Skeletal muscle satellite cell (primary cell): ENCODE measurements around the gene MAP7D3.

ENCODE experiments used
- H3K27me3 ChIP-seq: 2 replicates; pipeline ENCODE4 v1.7.0; 2013; ENCODE audit warnings: low read length; ENCODE audit not compliant: control insufficient read depth, insufficient read depth
- H3K36me3 ChIP-seq: 2 replicates; pipeline ENCODE4 v1.7.0; 2013; ENCODE audit warnings: mild to moderate bottlenecking, control low read depth, low read length; ENCODE audit not compliant: insufficient read depth
- H3K4me1 ChIP-seq: 2 replicates; pipeline ENCODE4 v1.7.0; 2013; ENCODE audit warnings: low read length; ENCODE audit not compliant: control insufficient read depth, insufficient read depth
- H3K4me2 ChIP-seq: 2 replicates; pipeline ENCODE4 v1.7.0; 2013; ENCODE audit warnings: mild to moderate bottlenecking, low read length
- H3K4me3 ChIP-seq: 2 replicates; pipeline ENCODE4 v1.7.0; 2013; ENCODE audit warnings: low read length
- H3K9ac ChIP-seq: 2 replicates; pipeline ENCODE4 v1.7.0; 2013; ENCODE audit warnings: mild to moderate bottlenecking, low read depth, low read length, moderate library complexity
- H3K9me3 ChIP-seq: replicated peaks from 2 replicates; pipeline ENCODE4 v1.7.0; 2013; ENCODE audit warnings: mild to moderate bottlenecking, control low read depth, low read length

The MAP7D3 gene

GRCh38 chrX:136192135-136192534, 59.1 kb downstream of the MAP7D3 start:
- peak overlapping the region; percentile 42 for H3K9ac ChIP-seq
- H3K4me1 ChIP-seq = peaks cover 34% of the 10 kb centered on the region
- H3K4me2 ChIP-seq = peak overlapping the region; percentile 50
- no peaks in the 10 kb centered on the region for H3K27me3 ChIP-seq
- H3K4me3 ChIP-seq = no peak overlapping the region
- H3K9me3 ChIP-seq = no peaks in the 10 kb centered on the region
- H3K36me3 ChIP-seq = no peaks in the 10 kb centered on the region

DNA sequence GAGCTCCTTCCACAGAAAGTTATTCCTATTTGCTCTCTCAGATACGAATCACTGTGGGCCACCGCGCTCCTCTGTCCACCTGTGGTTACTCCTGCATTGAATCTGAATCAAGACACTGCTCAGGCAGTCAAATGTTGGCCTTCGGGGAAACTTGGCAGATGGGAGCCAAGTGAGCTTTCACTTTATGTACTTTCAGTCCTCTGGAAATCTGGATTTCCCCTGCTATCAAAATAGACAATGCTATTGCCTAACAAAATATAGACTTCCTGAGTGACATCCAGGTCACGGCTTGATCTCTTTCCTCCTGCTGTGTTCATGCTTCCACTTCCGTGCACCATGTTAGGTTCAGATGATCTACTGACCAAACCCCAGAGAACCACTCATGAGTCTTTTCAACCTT, 60.0 kb downstream of the MAP7D3 start:
- H3K9me3 ChIP-seq = no peaks in the 10 kb centered on the region

GRCh38 chrX:136190038-136190713, 61.0 kb downstream of the MAP7D3 start:
- H3K36me3 ChIP-seq = no peaks in the 10 kb centered on the region
- peaks cover 32% of the 10 kb centered on the region for H3K4me1 ChIP-seq
- H3K4me2 ChIP-seq = no peak overlapping the region
- no peak overlapping the region for H3K9ac ChIP-seq
- H3K27me3 ChIP-seq = no peaks in the 10 kb centered on the region
- no peak overlapping the region for H3K4me3 ChIP-seq
- H3K9me3 ChIP-seq = no peaks in the 10 kb centered on the region

More for the DNA sequence above, 60.0 kb downstream of the MAP7D3 start:
- no peaks in the 10 kb centered on the region for H3K27me3 ChIP-seq
- H3K36me3 ChIP-seq = no peaks in the 10 kb centered on the region
- peaks cover 27% of the 10 kb centered on the region for H3K4me1 ChIP-seq
- H3K4me3 ChIP-seq = no peak overlapping the region
- no peak overlapping the region for H3K4me2 ChIP-seq
- H3K9ac ChIP-seq = no peak overlapping the region

DNA sequence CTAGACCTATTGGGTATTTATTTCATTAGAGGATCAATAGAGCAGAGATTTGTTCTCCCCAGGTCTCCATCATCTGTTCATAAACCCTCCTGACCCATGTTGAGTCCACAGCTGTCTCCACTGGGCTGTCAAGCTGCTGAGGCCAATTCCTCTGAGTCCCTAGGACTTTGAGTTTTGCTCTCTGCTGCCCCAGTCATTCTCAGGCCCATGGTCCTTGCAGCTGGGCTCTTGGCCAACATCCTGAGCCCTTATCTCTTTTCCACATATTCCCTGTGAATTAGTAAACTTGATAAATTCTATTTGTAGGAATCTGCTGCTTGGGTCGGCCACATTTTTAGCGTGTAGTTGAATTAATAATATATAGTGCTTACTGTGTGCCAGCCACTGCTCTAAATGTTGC, 62.0 kb downstream of the MAP7D3 start:
- Histone ChIP-seq H3K36me3 (no peaks in the 10 kb centered on the region), H3K9me3 (no peaks in the 10 kb centered on the region), H3K27me3 (no peaks in the 10 kb centered on the region), H3K4me3 (no peak overlapping the region), H3K9ac (no peak overlapping the region), H3K4me2 (no peak overlapping the region), H3K4me1 (peaks cover 41% of the 10 kb centered on the region)

GRCh38 chrX:136186023-136186413, 65.2 kb downstream of the MAP7D3 start:
- Histone ChIP-seq H3K4me2 (peak overlapping the region; percentile 58), H3K4me1 (peaks cover 27% of the 10 kb centered on the region), H3K27me3 (no peaks in the 10 kb centered on the region), H3K9me3 (no peaks in the 10 kb centered on the region), H3K4me3 (no peak overlapping the region), H3K36me3 (no peaks in the 10 kb centered on the region), H3K9ac (no peak overlapping the region)

DNA sequence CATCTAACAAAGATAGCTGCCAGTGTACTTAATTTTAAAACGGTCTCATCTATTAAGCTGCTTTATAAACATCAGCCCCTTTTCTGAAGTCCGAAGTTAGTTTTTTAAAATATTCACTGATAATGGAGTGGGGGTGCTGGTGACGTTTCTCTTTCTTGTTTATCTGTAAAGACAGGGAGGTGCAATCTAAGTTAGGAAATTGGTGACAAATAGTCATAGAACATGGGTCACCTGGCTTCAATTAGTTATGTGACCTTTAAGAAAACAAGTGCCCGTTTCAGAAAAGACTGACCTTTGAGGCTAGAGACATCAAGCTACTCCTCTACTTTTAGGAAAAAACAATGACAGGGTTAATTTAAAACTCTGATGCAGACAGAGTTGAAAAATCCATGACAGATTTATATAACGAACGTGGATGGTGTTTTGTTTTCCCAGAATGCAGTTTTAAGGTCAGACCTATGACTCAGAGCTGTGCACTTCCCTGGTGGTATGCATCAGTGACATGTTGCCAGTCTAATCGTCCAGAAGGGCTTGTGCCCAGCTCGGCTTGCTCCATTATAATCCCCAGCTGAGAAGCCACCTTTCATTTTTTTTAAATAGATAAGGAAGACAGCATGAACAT, 65.7 kb downstream of the MAP7D3 start:
- Histone ChIP-seq H3K9me3 (no peaks in the 10 kb centered on the region), H3K4me3 (no peak overlapping the region), H3K4me2 (peak overlapping the region; percentile 58), H3K4me1 (peaks cover 25% of the 10 kb centered on the region), H3K9ac (peak overlapping the region; percentile 38), H3K36me3 (no peaks in the 10 kb centered on the region), H3K27me3 (no peaks in the 10 kb centered on the region)

GRCh38 chrX:136183917-136184316, 67.3 kb downstream of the MAP7D3 start:
- Histone ChIP-seq H3K9ac (peak overlapping the region; percentile 57), H3K27me3 (no peaks in the 10 kb centered on the region), H3K4me2 (peak overlapping the region; percentile 47), H3K4me3 (no peak overlapping the region), H3K4me1 (peaks cover 25% of the 10 kb centered on the region), H3K36me3 (no peaks in the 10 kb centered on the region), H3K9me3 (no peaks in the 10 kb centered on the region)

DNA sequence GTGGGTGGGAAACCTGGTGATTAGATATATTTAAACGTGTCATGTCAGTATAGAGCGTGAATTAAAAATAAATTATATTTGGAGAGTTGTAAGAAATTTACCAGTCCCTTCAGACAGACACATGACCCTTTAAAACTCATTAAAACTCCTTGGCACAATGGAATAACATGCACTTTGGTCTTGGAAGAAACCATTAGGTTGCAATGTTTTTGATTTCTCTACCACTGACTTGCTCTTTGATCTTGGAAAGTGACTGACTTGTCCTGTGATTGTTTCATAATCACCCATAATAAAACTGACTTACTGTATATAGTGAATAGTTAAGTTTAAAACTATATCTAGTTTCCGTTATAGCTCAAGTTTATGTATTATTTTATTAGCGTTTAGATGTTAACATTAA, 68.0 kb downstream of the MAP7D3 start:
- H3K9me3 ChIP-seq = no peaks in the 10 kb centered on the region
- H3K4me3 ChIP-seq = no peak overlapping the region
- no peaks in the 10 kb centered on the region for H3K36me3 ChIP-seq
- H3K4me1 ChIP-seq = peaks cover 25% of the 10 kb centered on the region
- H3K27me3 ChIP-seq = no peaks in the 10 kb centered on the region
- H3K9ac ChIP-seq = no peak overlapping the region
- no peak overlapping the region for H3K4me2 ChIP-seq

GRCh38 chrX:136182414-136182813, 68.8 kb downstream of the MAP7D3 start:
- no peaks in the 10 kb centered on the region for H3K9me3 ChIP-seq
- no peaks in the 10 kb centered on the region for H3K27me3 ChIP-seq
- H3K4me3 ChIP-seq = no peak overlapping the region
- H3K4me1 ChIP-seq = peaks cover 26% of the 10 kb centered on the region
- H3K36me3 ChIP-seq = no peaks in the 10 kb centered on the region
- H3K4me2 ChIP-seq = no peak overlapping the region
- H3K9ac ChIP-seq = no peak overlapping the region

DNA sequence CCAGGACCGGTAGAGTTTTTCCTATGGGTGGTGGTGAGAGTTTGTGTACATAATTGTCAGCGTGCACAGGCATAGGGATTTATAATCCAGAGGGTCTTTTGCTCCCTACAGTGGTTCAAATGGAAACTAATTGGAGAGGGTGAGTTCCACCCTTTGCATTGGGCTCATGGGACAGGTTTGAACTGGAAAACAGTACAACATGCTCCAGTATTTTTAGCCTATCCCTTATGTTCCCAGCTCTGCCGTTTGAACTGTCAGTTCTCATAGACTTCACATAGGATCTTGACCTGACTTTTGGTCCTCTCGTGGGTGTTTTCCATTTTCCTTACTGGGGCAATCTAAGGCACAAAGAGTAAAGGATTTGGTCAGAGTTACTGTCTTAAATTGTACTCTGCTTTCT, 72.1 kb downstream of the MAP7D3 start:
- Histone ChIP-seq H3K4me1 (peaks cover 32% of the 10 kb centered on the region), H3K9ac (no peak overlapping the region)

DNA sequence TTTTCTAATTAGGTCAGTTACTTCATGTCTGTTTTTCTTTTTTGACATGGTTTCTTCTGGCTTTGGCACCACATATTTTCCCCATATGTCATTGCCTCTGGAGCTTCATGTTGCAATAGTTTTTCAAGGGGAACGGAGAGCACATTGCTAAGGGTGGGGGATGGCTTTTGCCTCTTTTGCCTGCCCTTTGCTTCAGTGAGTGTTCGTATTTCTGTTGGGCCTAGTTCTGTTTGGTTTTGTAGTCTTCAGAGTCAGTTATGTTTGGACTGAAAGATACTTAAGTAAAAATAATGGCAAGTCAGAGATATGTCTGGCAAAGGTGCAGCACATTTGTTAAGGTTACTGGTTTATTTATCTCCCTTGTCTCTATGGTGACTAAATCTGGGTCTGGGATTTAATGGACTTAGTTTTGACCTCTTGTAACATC, 74.8 kb downstream of the MAP7D3 start:
- H3K4me3 ChIP-seq = peak overlapping the region; percentile 27
- H3K36me3 ChIP-seq = no peaks in the 10 kb centered on the region
- no peaks in the 10 kb centered on the region for H3K27me3 ChIP-seq
- H3K4me2 ChIP-seq = peak overlapping the region; percentile 67
- no peaks in the 10 kb centered on the region for H3K9me3 ChIP-seq
- H3K4me1 ChIP-seq = peaks cover 26% of the 10 kb centered on the region
- peak overlapping the region; percentile 72 for H3K9ac ChIP-seq

More for the DNA sequence above, 72.1 kb downstream of the MAP7D3 start:
- Histone ChIP-seq H3K36me3 (no peaks in the 10 kb centered on the region), H3K4me3 (no peak overlapping the region), H3K9me3 (no peaks in the 10 kb centered on the region), H3K27me3 (no peaks in the 10 kb centered on the region), H3K4me2 (no peak overlapping the region)

DNA sequence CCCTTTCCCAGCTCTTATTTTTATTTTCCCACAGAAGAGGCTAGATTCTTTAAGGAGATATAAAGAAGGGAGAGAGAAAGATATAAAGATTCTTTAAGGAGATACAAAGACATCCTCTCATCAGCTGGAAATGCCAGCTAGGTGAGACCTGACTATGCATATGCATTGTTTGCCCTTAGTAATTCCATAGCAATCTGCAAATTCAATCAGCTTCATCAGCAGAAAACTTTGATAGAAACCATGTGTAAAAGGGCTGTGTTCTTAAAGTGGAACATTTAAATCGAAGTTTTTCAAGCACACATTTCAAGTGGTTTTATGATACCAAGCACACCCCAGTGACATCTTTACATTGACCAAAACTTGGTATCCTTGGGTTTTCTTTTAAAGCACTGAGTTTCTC, 79.8 kb downstream of the MAP7D3 start:
- Histone ChIP-seq H3K27me3 (no peaks in the 10 kb centered on the region), H3K4me3 (no peak overlapping the region)

More for the DNA sequence above, 79.8 kb downstream of the MAP7D3 start:
- Histone ChIP-seq H3K4me2 (no peak overlapping the region), H3K9me3 (no peaks in the 10 kb centered on the region), H3K4me1 (peaks cover 41% of the 10 kb centered on the region), H3K9ac (no peak overlapping the region), H3K36me3 (no peaks in the 10 kb centered on the region)
